Measurements from ENCODE around the gene CIBAR2. TPM values are rescaled to one million over a fixed set of nuclear protein-coding genes. Genes with fewer than 3 reads are reported as not detected.

The CIBAR2 gene
- total RNA-seq, 2 experiments from 2014 or later = not detected

- DNase-seq (no peak), ATAC-seq (ENCODE audit: poor library complexity) (no peak)
- peaks cover 8% of the 10 kb centered on the region for H3K4me1 ChIP-seq (ENCODE audit: insufficient read depth, low read length)
- no peak overlapping the region for H3K27ac Mint-ChIP-seq
- ChIA-PET POLR2A (no interaction called here), CTCF (no interaction called here)
- H3K36me3 ChIP-seq (ENCODE audit: insufficient read depth, low read length) = no peaks in the 10 kb centered on the region
- no peaks in the 10 kb centered on the region for H3K27me3 ChIP-seq (ENCODE audit: control insufficient read depth in 1 of 2, insufficient read depth in 2 of 2, low read length in 2 of 2)
- no peak overlapping the region for H3K4me3 ChIP-seq (ENCODE audit: low read length)
- no peaks in the 10 kb centered on the region for H3K9me3 Mint-ChIP-seq
- H3K4me3 Mint-ChIP-seq = no peak overlapping the region
- H3K27me3 Mint-ChIP-seq = no peaks in the 10 kb centered on the region
- TF ChIP-seq CTCF (IDR thresholded peaks at IDR 0.05) = no peak
- H3K9me3 ChIP-seq (ENCODE audit: control insufficient read depth in 1 of 2, insufficient read depth in 1 of 2, low read length in 2 of 2) = no peaks in the 10 kb centered on the region
- intact Hi-C loops (cut with DNase I, micrococcal nuclease) = no loop called here
- peaks cover 9% of the 10 kb centered on the region for H3K4me1 Mint-ChIP-seq (ENCODE audit: low read depth)
- no peaks in the 10 kb centered on the region for H3K36me3 Mint-ChIP-seq (ENCODE audit: low read depth)
- H3K27ac ChIP-seq (ENCODE audit: low read depth in 1 of 2, low read length in 2 of 2) = no peak overlapping the region
Observed at GRCh38 chr16:85111184-85111583, 1.1 kb downstream of the CIBAR2 start.

- CTCF ChIA-PET = no interaction called here
- H3K4me1 Mint-ChIP-seq (ENCODE audit: low read depth) = peaks cover 14% of the 10 kb centered on the region
Observed at GRCh38 chr16:85110105-85110504, 2.2 kb downstream of the CIBAR2 start.

GRCh38 chr16:85107532-85107931 lies 4.7 kb downstream of the CIBAR2 start:
- ChIA-PET POLR2A (no interaction called here), CTCF (no interaction called here)
- no peak overlapping the region for H3K4me3 ChIP-seq (ENCODE audit: low read length)
- no peak overlapping the region for H3K27ac ChIP-seq (ENCODE audit: low read depth in 1 of 2, low read length in 2 of 2)
- ATAC-seq (ENCODE audit: poor library complexity) (no peak), DNase-seq (no peak)
- no peaks in the 10 kb centered on the region for H3K9me3 ChIP-seq (ENCODE audit: control insufficient read depth in 1 of 2, insufficient read depth in 1 of 2, low read length in 2 of 2)
- no peak overlapping the region for H3K27ac Mint-ChIP-seq
- TF ChIP-seq CTCF (IDR thresholded peaks at IDR 0.05) = no peak
- H3K36me3 Mint-ChIP-seq (ENCODE audit: low read depth) = no peaks in the 10 kb centered on the region
- H3K27me3 Mint-ChIP-seq = no peaks in the 10 kb centered on the region
- intact Hi-C loops (cut with DNase I, micrococcal nuclease) = no loop called here
- no peaks in the 10 kb centered on the region for H3K27me3 ChIP-seq (ENCODE audit: control insufficient read depth in 1 of 2, insufficient read depth in 2 of 2, low read length in 2 of 2)
- H3K4me1 Mint-ChIP-seq (ENCODE audit: low read depth) = peaks cover 32% of the 10 kb centered on the region
- H3K4me1 ChIP-seq (ENCODE audit: insufficient read depth, low read length) = peaks cover 35% of the 10 kb centered on the region
- no peak overlapping the region for H3K4me3 Mint-ChIP-seq
- H3K36me3 ChIP-seq (ENCODE audit: insufficient read depth, low read length) = no peaks in the 10 kb centered on the region
- no peaks in the 10 kb centered on the region for H3K9me3 Mint-ChIP-seq

More at GRCh38 chr16:85110105-85110504, 2.2 kb downstream of the CIBAR2 start:
- H3K4me1 ChIP-seq (ENCODE audit: insufficient read depth, low read length) = peaks cover 15% of the 10 kb centered on the region
- Mint-ChIP-seq H3K36me3 (ENCODE audit: low read depth) (no peaks in the 10 kb centered on the region), H3K4me3 (no peak overlapping the region), H3K27ac (no peak overlapping the region), H3K9me3 (no peaks in the 10 kb centered on the region), H3K27me3 (no peaks in the 10 kb centered on the region)
- ATAC-seq (ENCODE audit: poor library complexity) (no peak), DNase-seq (no peak)
- no peaks in the 10 kb centered on the region for H3K9me3 ChIP-seq (ENCODE audit: control insufficient read depth in 1 of 2, insufficient read depth in 1 of 2, low read length in 2 of 2)
- TF ChIP-seq CTCF (IDR thresholded peaks at IDR 0.05) = no peak
- POLR2A ChIA-PET = no interaction called here
- H3K36me3 ChIP-seq (ENCODE audit: insufficient read depth, low read length) = no peaks in the 10 kb centered on the region
- intact Hi-C loops (cut with DNase I, micrococcal nuclease) = no loop called here
- H3K27ac ChIP-seq (ENCODE audit: low read depth in 1 of 2, low read length in 2 of 2) = no peak overlapping the region
- no peak overlapping the region for H3K4me3 ChIP-seq (ENCODE audit: low read length)
- H3K27me3 ChIP-seq (ENCODE audit: control insufficient read depth in 1 of 2, insufficient read depth in 2 of 2, low read length in 2 of 2) = no peaks in the 10 kb centered on the region
